OCI-LY3 (cell line): Measurements from ENCODE around the gene ELFN2.

Experiments
- H2AFZ ChIP-seq: fragments of 200-600, 300-600 bp; shearing (Covaris generic); 2 replicates; pipeline ENCODE4 v1.6.0; 2014; ENCODE audit warnings: antibody characterized with exemption, low read depth, low read length
- H3K27ac ChIP-seq: fragments of 200-600, 300-600 bp; sonication (generic); 2 replicates; pipeline ENCODE4 v1.5.1; 2014; ENCODE audit warnings: mild to moderate bottlenecking, low read length, moderate library complexity, mixed read lengths
- H3K27me3 ChIP-seq: fragments of 200-600, 300-600 bp; sonication (generic); 2 replicates; pipeline ENCODE4 v1.6.1; 2014; ENCODE audit warnings: low read depth, low read length, mixed read lengths
- H3K36me3 ChIP-seq: fragments of 200-600, 300-600 bp; sonication (generic); replicated peaks from 2 replicates; pipeline ENCODE3; 2014; ENCODE audit warnings: low read depth, low read length, mixed read lengths
- H3K4me1 ChIP-seq: fragments of 300-600, 200-600 bp; sonication (generic); 2 replicates; pipeline ENCODE4 v1.6.1; 2014; ENCODE audit warnings: low read length, mixed read lengths
- H3K4me2 ChIP-seq: fragments of 200-600, 300-600 bp; sonication (generic); 2 replicates; pipeline ENCODE4 v1.6.1; 2014; ENCODE audit warnings: low read length, mixed read lengths
- H3K4me3 ChIP-seq: fragments of 300-600, 200-600 bp; sonication (generic); 2 replicates; pipeline ENCODE4 v1.5.1; 2014; ENCODE audit warnings: antibody characterized with exemption, mild to moderate bottlenecking, low read length, moderate library complexity
- H3K79me2 ChIP-seq: fragments of 300-600, 200-600 bp; shearing (Covaris generic); 2 replicates; pipeline ENCODE4 v1.6.1; 2014; ENCODE audit warnings: mild to moderate bottlenecking, low read length, mixed read lengths
- H3K9ac ChIP-seq: fragments of 300-600, 200-600 bp; shearing (Covaris generic); 2 replicates; pipeline ENCODE4 v1.6.0; 2014; ENCODE audit warnings: mild to moderate bottlenecking, low read length, moderate library complexity
- H3K9me3 ChIP-seq: fragments of 200-600, 300-600 bp; shearing (Covaris generic); 2 replicates; pipeline ENCODE4 v1.6.1; 2014; ENCODE audit warnings: low read length, mixed read lengths; ENCODE audit not compliant: insufficient read depth
- H4K20me1 ChIP-seq: fragments of 200-600, 300-600 bp; sonication (generic); 2 replicates; pipeline ENCODE4 v1.6.1; 2016; ENCODE audit warnings: low read length, mixed read lengths; ENCODE audit not compliant: insufficient read depth
- EZH2phosphoT487 ChIP-seq: fragments of 200-600 bp; shearing (Covaris generic); IDR thresholded peaks from 2 replicates; pipeline ENCODE4 v1.6.1; 2018; ENCODE audit warnings: antibody characterized with exemption, mixed run types, low read depth
- TF ChIP-seq, protein P1 (sequence below): fragments of 200-600, 300-600 bp; sonication (generic); IDR thresholded peaks from 2 replicates; pipeline ENCODE4 v1.5.1; 2014; ENCODE audit warnings: antibody characterized with exemption, low read length, low read depth

Gene ELFN2

GRCh38 chr22:37362621-37363020, 64.7 kb downstream of the ELFN2 start:
- Histone ChIP-seq H3K9me3 (no peaks in the 10 kb centered on the region), H3K4me3 (no peak overlapping the region), H3K4me1 (peaks cover 9% of the 10 kb centered on the region), H3K79me2 (no peaks in the 10 kb centered on the region), H3K36me3 (no peaks in the 10 kb centered on the region), H3K9ac (no peak overlapping the region), H3K27ac (no peak overlapping the region), H3K4me2 (no peak overlapping the region), H3K27me3 (peaks cover 17% of the 10 kb centered on the region), H4K20me1 (no peaks in the 10 kb centered on the region), H2AFZ (no peak overlapping the region)
- no peak for TF ChIP-seq EZH2phosphoT487
- TF ChIP-seq, protein P1, sequence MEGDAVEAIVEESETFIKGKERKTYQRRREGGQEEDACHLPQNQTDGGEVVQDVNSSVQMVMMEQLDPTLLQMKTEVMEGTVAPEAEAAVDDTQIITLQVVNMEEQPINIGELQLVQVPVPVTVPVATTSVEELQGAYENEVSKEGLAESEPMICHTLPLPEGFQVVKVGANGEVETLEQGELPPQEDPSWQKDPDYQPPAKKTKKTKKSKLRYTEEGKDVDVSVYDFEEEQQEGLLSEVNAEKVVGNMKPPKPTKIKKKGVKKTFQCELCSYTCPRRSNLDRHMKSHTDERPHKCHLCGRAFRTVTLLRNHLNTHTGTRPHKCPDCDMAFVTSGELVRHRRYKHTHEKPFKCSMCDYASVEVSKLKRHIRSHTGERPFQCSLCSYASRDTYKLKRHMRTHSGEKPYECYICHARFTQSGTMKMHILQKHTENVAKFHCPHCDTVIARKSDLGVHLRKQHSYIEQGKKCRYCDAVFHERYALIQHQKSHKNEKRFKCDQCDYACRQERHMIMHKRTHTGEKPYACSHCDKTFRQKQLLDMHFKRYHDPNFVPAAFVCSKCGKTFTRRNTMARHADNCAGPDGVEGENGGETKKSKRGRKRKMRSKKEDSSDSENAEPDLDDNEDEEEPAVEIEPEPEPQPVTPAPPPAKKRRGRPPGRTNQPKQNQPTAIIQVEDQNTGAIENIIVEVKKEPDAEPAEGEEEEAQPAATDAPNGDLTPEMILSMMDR = no peak

DNA sequence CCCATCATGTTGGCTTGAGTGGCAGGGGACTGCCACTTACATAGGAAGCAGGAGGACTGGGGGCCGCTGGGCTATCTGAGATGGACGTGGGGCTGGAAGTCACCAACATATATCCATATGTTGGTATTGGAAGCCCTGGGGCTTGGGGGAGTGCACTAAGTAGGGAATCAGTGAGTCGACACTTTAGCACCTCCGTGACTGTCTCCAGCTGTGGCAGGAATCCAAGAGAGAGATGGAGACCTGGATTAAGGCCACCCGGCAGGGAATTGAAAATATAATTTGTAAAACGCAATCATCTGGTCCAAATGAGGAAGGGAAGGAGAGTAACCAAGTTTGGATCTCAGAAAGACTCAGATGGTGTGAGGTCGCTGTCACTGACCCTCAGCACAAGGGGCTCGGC, 68.4 kb downstream of the ELFN2 start:
- no peaks in the 10 kb centered on the region for H4K20me1 ChIP-seq
- H3K27me3 ChIP-seq = peaks cover 17% of the 10 kb centered on the region
- H3K27ac ChIP-seq = no peak overlapping the region
- H3K4me1 ChIP-seq = no peaks in the 10 kb centered on the region
- no peak overlapping the region for H3K4me2 ChIP-seq
- H3K4me3 ChIP-seq = no peak overlapping the region
- no peaks in the 10 kb centered on the region for H3K79me2 ChIP-seq
- H3K9me3 ChIP-seq = no peaks in the 10 kb centered on the region
- H3K36me3 ChIP-seq = no peaks in the 10 kb centered on the region
- H3K9ac ChIP-seq = no peak overlapping the region
- TF ChIP-seq EZH2phosphoT487 = no peak
- TF ChIP-seq, protein P1 = no peak
- H2AFZ ChIP-seq = no peak overlapping the region

- H3K9me3 ChIP-seq = no peaks in the 10 kb centered on the region
- H3K27ac ChIP-seq = no peak overlapping the region
- no peak overlapping the region for H2AFZ ChIP-seq
- H3K27me3 ChIP-seq = peaks cover 22% of the 10 kb centered on the region
- H3K4me3 ChIP-seq = no peak overlapping the region
- H3K79me2 ChIP-seq = no peaks in the 10 kb centered on the region
- no peaks in the 10 kb centered on the region for H3K36me3 ChIP-seq
- no peak for TF ChIP-seq EZH2phosphoT487
- TF ChIP-seq, protein P1 = no peak
- no peaks in the 10 kb centered on the region for H3K4me1 ChIP-seq
- no peak overlapping the region for H3K9ac ChIP-seq
- H3K4me2 ChIP-seq = no peak overlapping the region
- H4K20me1 ChIP-seq = no peaks in the 10 kb centered on the region
Observed at GRCh38 chr22:37358386-37358785, 68.9 kb downstream of the ELFN2 start.

- Histone ChIP-seq H3K4me3 (no peak overlapping the region), H3K9me3 (no peaks in the 10 kb centered on the region), H4K20me1 (no peaks in the 10 kb centered on the region), H3K27me3 (peaks cover 30% of the 10 kb centered on the region), H3K9ac (no peak overlapping the region), H2AFZ (no peak overlapping the region), H3K4me2 (no peak overlapping the region), H3K4me1 (no peaks in the 10 kb centered on the region), H3K79me2 (no peaks in the 10 kb centered on the region), H3K27ac (no peak overlapping the region), H3K36me3 (no peaks in the 10 kb centered on the region)
- TF ChIP-seq EZH2phosphoT487 = no peak
- TF ChIP-seq, protein P1 = no peak
Observed at GRCh38 chr22:37357446-37358075, 69.7 kb downstream of the ELFN2 start.
